Measurements from ENCODE around the gene RYR3.

DNA sequence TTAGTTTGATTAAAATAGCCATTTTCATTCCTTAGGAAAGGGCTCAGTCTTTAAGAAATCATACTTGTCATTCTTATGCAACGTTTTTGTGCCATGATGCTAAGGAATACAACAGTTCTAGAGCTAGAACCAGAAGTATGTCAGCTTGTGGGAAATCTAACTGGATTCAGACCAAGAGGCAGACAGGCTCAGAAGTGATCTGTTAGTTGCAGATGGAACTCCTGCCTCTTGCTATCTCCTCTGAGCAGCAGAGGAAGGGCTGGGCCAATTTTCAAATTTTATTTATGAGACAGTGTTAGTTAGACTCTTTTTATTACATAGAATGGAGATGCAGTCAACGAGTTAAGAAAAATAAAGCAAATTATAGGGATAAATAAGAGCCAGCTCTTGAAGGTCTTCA lies 48.5 kb upstream of the RYR3 start:
- TF ChIP-seq CTCF (conservative IDR thresholded peaks at IDR 0.05 in 1 of 2, IDR thresholded peaks at IDR 0.05 in 1 of 2; ENCODE audit: low read depth in 1 of 2, low read length in 2 of 2) = no peak
- TF ChIP-seq EZH2 (IDR thresholded peaks at IDR 0.05; ENCODE audit: low read length, missing control alignments) = no peak
